Heart right ventricle (tissue), 16 donors: Measurements from ENCODE around the gene FAR1. TPM values are rescaled to one million over a fixed set of nuclear protein-coding genes. Genes with fewer than 3 reads are reported as not detected.

Source experiments
- ATAC-seq, 8 donors: fragments of 200-7000 bp; cut with Tn5 transposase; one replicate each; pipeline ENCODE4 v1.9.1; 2020; ENCODE audit warnings: mild to moderate bottlenecking in 8 of 8, moderate library complexity in 8 of 8, moderate number of reproducible peaks in 1 of 8
- DNase-seq, 2 donors: peaks; one replicate each; pipeline ENCODE4 v3.0.0-alpha.2; 2020
- H3K27ac ChIP-seq, 10 donors: fragments of 200-600 bp; sonication (generic) in 2 of 10; one replicate each; pipeline versions ENCODE4 v1.5.0 to v1.8.0; 2020 to 2022; ENCODE audit warnings: mild to moderate bottlenecking in 3 of 10
- H3K27me3 ChIP-seq, 7 donors: fragments of 200-600 bp; one replicate each; pipeline ENCODE4 v1.8.0; 2021 to 2022; ENCODE audit warnings: mild to moderate bottlenecking in 2 of 7
- H3K36me3 ChIP-seq, 9 donors: fragments of 200-600 bp; sonication (generic) in 1 of 9; one replicate each; pipeline versions ENCODE4 v1.5.0 to v1.8.0; 2020 to 2022; ENCODE audit warnings: mild to moderate bottlenecking in 2 of 9
- H3K4me1 ChIP-seq, 9 donors: fragments of 200-600 bp; sonication (generic) in 1 of 9; one replicate each; pipeline versions ENCODE4 v1.5.0 to v1.8.0; 2020 to 2022; ENCODE audit warnings: mild to moderate bottlenecking in 4 of 9
- H3K4me3 ChIP-seq, 10 donors: fragments of 200-600 bp; sonication (generic) in 2 of 10; one replicate each; pipeline versions ENCODE4 v1.5.0 to v1.8.0; 2020 to 2022; ENCODE audit warnings: mild to moderate bottlenecking in 7 of 10, moderate library complexity in 2 of 10
- H3K9me3 ChIP-seq, 11 donors: fragments of 200-600 bp in 10 of 11; sonication (generic) in 2 of 11; one replicate each; pipeline versions ENCODE4 v1.5.0 to v1.8.0; 2013 to 2022; ENCODE audit warnings: mild to moderate bottlenecking in 2 of 11, control low read depth in 1 of 11, moderate library complexity in 1 of 11
- CTCF ChIP-seq, 9 donors: fragments of 200-600 bp; sonication (generic) in 2 of 9; IDR thresholded peaks; one replicate each; pipeline versions ENCODE4 v1.5.0 to v1.8.0; 2021 to 2022; ENCODE audit warnings: antibody characterized with exemption in 9 of 9, mild to moderate bottlenecking in 5 of 9, moderate library complexity in 1 of 9
- WGBS, 2 donors: extraction: QIAGEN DNeasy Blood & Tissue Kit; methylation state at CpG; one replicate each; pipeline ENCODE4 v1.1.7; 2013; ENCODE audit warnings: inconsistent platforms in 1 of 2; 5-methylcytosine and 5-hydroxymethylcytosine counted together
- intact Hi-C, 10 donors: fragments of 100-400 bp; cut with DNase I; formaldehyde crosslinking; loops; one replicate each; pipeline versions ENCODE4 v1.11.1 to v1.14.2; 2022
- polyA plus RNA-seq, 2 donors: library from polyadenylated mRNA; stranded (reverse); fragments of 200-250 nt; gene quantifications; one replicate each; pipeline ENCODE4 v1.2.3, GENCODE V29; 2013
- total RNA-seq, 10 donors: library from RNA; stranded (reverse); fragmentation: NEBNext Ultra II Directional in 3 of 10; extraction: Animal tissue kit (Norgen Biotek cat#: 25700) in 3 of 10; gene quantifications; one replicate each; pipeline versions ENCODE4 v1.2.1 to v1.2.4, GENCODE V29; 2021 to 2023
- donor health status: Arrhythmogenic right ventricular cardiomyopathy.
- donor health status: ischemic (EF 13 %, LVEDD 7.1; RV severe dilation, severe dysfunction).
- donor health status: healthy with polysubstance abuse.
- donor health status: DM: no; HTN: yes; CAD: no.
- donor health status: DM: no; HTN: no; CAD: no.
- donor health status: ischemic (EF 25% LVEDD 6.9; RV normal size, moderate dysfunction).
- donor health status: ischemic (EF 25% LVEDD 5.7; RV mildly dilated, moderate dysfunction).
- donor health status: healthy.
- donor health status: DM: yes; HTN: yes; CAD: no.
- donor health status: Ischemic cardiomyopathy.
- donor health status: ischemic (EF 35%, LVEDD 5.7; RV mildly dilated, moderate dysfunction).
- donor health status: nonischemic (EF 11% LVEDD 7.7; RV severe dilation, severe dysfunction).
- donor health status: DM: yes; HTN: yes; CAD: no.
- donor health status: PGD.
- donor health status: ischemic (EF 29% LVEDD 5.4; RV normal size, mild dysfunction).
- donor health status: nonischemic (EF 23%, LVEDD 6.1; RV moderate dilation, normal function).

Gene FAR1
- total and polyA plus RNA-seq, 12 donors = 13.3 to 45.9 (median 36.1) TPM

GRCh38 chr11:13772223-13773046 is 104.0 kb downstream of the FAR1 start:
- peak; percentile 14 to 65 (median 53) for TF ChIP-seq CTCF (IDR thresholded peaks at IDR 0.05)
- intact Hi-C loops = loop anchor here in 9 of 10 donors (2.0 to 10.0 kb wide), 4 partner anchors 182 to 476 kb away; no protein-coding TSS in a partner anchor
- ATAC-seq = peak in 3 of 8 donors; percentile 46 to 62 (median 56)

GRCh38 chr11:13775471-13775870 is 107.0 kb downstream of the FAR1 start:
- DNase-seq (no peak), ATAC-seq (no peak)
- H3K27me3 ChIP-seq = peaks cover 0 to 68% (median 46%) of the 10 kb centered on the region in 7 donors
- no peak overlapping the region for H3K27ac ChIP-seq
- 94 to 100% methylated on average over 1 of the region's 1 CpG for WGBS, 2 donors
- peaks cover 0 to 7% (median 0%) of the 10 kb centered on the region in 11 donors for H3K9me3 ChIP-seq
- H3K4me1 ChIP-seq = no peaks in the 10 kb centered on the region
- no peak overlapping the region for H3K4me3 ChIP-seq
- H3K36me3 ChIP-seq = no peaks in the 10 kb centered on the region
- intact Hi-C loops = loop anchor here in 6 of 10 donors (5.0 to 10.0 kb wide), 5 partner anchors 179 to 477 kb away; no protein-coding TSS in a partner anchor
- TF ChIP-seq CTCF (IDR thresholded peaks at IDR 0.05) = no peak

More at GRCh38 chr11:13772223-13773046, 104.0 kb downstream of the FAR1 start:
- DNase-seq = peak in 1 of 2 donors; percentile 7
- H3K36me3 ChIP-seq = no peaks in the 10 kb centered on the region
- H3K4me3 ChIP-seq = no peak overlapping the region
- peaks cover 0 to 7% (median 0%) of the 10 kb centered on the region in 11 donors for H3K9me3 ChIP-seq
- H3K27me3 ChIP-seq = peaks cover 0 to 46% (median 28%) of the 10 kb centered on the region in 7 donors
- H3K27ac ChIP-seq = no peak overlapping the region
- 31 to 32% methylated on average over 5 of the region's 5 CpGs for WGBS, 2 donors
- no peaks in the 10 kb centered on the region for H3K4me1 ChIP-seq

- H3K4me3 ChIP-seq = no peak overlapping the region
- 71 to 81% methylated on average over 3 of the region's 3 CpGs for WGBS, 2 donors
- H3K9me3 ChIP-seq = peaks cover 0 to 7% (median 0%) of the 10 kb centered on the region in 11 donors
- intact Hi-C loops = loop anchor here in 6 of 10 donors (5.0 to 10.0 kb wide), 5 partner anchors 179 to 476 kb away; no protein-coding TSS in a partner anchor
- no peak overlapping the region for H3K27ac ChIP-seq
- DNase-seq (no peak), ATAC-seq (no peak)
- peak in 4 of 9 donors; percentile 10 to 22 (median 14) for TF ChIP-seq CTCF (IDR thresholded peaks at IDR 0.05)
- H3K36me3 ChIP-seq = no peaks in the 10 kb centered on the region
- no peaks in the 10 kb centered on the region for H3K4me1 ChIP-seq
- peaks cover 0 to 63% (median 49%) of the 10 kb centered on the region in 7 donors for H3K27me3 ChIP-seq
These were observed 107.8 kb downstream of the FAR1 start for GRCh38 chr11:13776134-13776815.

GRCh38 chr11:13777341-13777985 is 109.0 kb downstream of the FAR1 start:
- H3K36me3 ChIP-seq = no peaks in the 10 kb centered on the region
- H3K9me3 ChIP-seq = peaks cover 0 to 7% (median 0%) of the 10 kb centered on the region in 11 donors
- TF ChIP-seq CTCF (IDR thresholded peaks at IDR 0.05) = no peak
- ATAC-seq (no peak), DNase-seq (no peak)
- WGBS, 2 donors = 24 to 27% methylated on average over 7 of the region's 7 CpGs
- no peak overlapping the region for H3K4me3 ChIP-seq
- no peaks in the 10 kb centered on the region for H3K4me1 ChIP-seq
- peaks cover 0 to 56% (median 40%) of the 10 kb centered on the region in 7 donors for H3K27me3 ChIP-seq
- H3K27ac ChIP-seq = no peak overlapping the region
- intact Hi-C loops = loop anchor here in 6 of 10 donors (5.0 to 10.0 kb wide), 5 partner anchors 177 to 475 kb away; no protein-coding TSS in a partner anchor
